H1 (cell line): Measurements from ENCODE around the gene SRRM5. TPM values are rescaled to one million over a fixed set of nuclear protein-coding genes. Genes with fewer than 3 reads are reported as not detected.

Experiments
- CTCF ChIA-PET: fragments of 300-600 bp; sonication (Branson Sonifier 250); formaldehyde crosslinking; loops from one replicate; lab custom pipeline; 2021; ENCODE audit not compliant: partially characterized antibody; lab: Charles Lee
- POLR2A ChIA-PET: fragments of 300-600 bp; sonication (Branson Sonifier 250); formaldehyde crosslinking; loops from one replicate; lab custom pipeline; 2021; ENCODE audit warnings: inconsistent platforms; ENCODE audit not compliant: partially characterized antibody; lab: Charles Lee
- DNase-seq, 2 experiments: peaks; one replicate each; pipeline versions ENCODE4 v3.0.0 to v3.0.0-alpha.2; 2010 to 2022; ENCODE audit warnings: low spot score in 2 of 2, low read depth in 1 of 2, mixed read lengths in 1 of 2
- FAIRE-seq: peaks from 2 replicates; lab custom pipeline; 2011; peaks lifted over from hg19 to GRCh38; lab: Jason Lieb, UNC
- H2AFZ ChIP-seq: 2 replicates; pipeline ENCODE4 v1.8.1; 2012; ENCODE audit warnings: low read length, inconsistent platforms
- H2AK5ac ChIP-seq: 2 replicates; pipeline ENCODE4 v1.6.1; 2013; ENCODE audit warnings: low read depth, low read length
- H2BK120ac ChIP-seq: replicated peaks from 2 replicates; pipeline ENCODE3; 2013; ENCODE audit warnings: low read depth, low read length, inconsistent platforms
- H2BK12ac ChIP-seq: 2 replicates; pipeline ENCODE4 v1.6.1; 2013; ENCODE audit warnings: low read depth, low read length
- H2BK15ac ChIP-seq: 2 replicates; pipeline ENCODE4 v1.6.1; 2013; ENCODE audit warnings: low read length
- H2BK20ac ChIP-seq: 2 replicates; pipeline ENCODE4 v1.6.1; 2013; ENCODE audit warnings: low read length
- H2BK5ac ChIP-seq: 2 replicates; pipeline ENCODE4 v1.6.1; 2013; ENCODE audit warnings: low read depth, low read length
- H3K14ac ChIP-seq: 2 replicates; pipeline ENCODE4 v1.6.1; 2013; ENCODE audit warnings: inconsistent platforms; ENCODE audit not compliant: insufficient read length
- H3K18ac ChIP-seq: 2 replicates; pipeline ENCODE4 v1.6.1; 2013; ENCODE audit warnings: low read length; ENCODE audit errors: extremely low read depth
- H3K23ac ChIP-seq: 2 replicates; pipeline ENCODE4 v1.6.1; 2013; ENCODE audit warnings: inconsistent platforms; ENCODE audit not compliant: insufficient read length
- H3K23me2 ChIP-seq: 2 replicates; pipeline ENCODE4 v1.6.1; 2013; ENCODE audit warnings: low read depth, low read length
- H3K27ac ChIP-seq: 2 replicates; pipeline ENCODE4 v1.6.1; 2011; ENCODE audit warnings: low read depth, low read length, inconsistent platforms
- H3K27me3 ChIP-seq, 4 experiments: replicated peaks in 1 of 4; 1 replicate in 1 of 4; 2 replicates in 3 of 4; pipeline versions ENCODE4 v1.6.1 to v1.8.1; 2011 to 2013; ENCODE audit warnings: low read length in 3 of 4, mild to moderate bottlenecking in 3 of 4, inconsistent platforms in 2 of 4, mixed read lengths in 2 of 4, moderate library complexity in 1 of 4; ENCODE audit not compliant: control insufficient read depth in 3 of 4, insufficient read depth in 3 of 4; ENCODE audit errors: extremely low read depth in 1 of 4
- H3K36me3 ChIP-seq, 4 experiments: 2 replicates each; pipeline versions ENCODE4 v1.6.1 to v1.8.1; 2011 to 2013; ENCODE audit warnings: mild to moderate bottlenecking in 4 of 4, low read length in 3 of 4, moderate library complexity in 2 of 4, control low read depth in 1 of 4, inconsistent platforms in 1 of 4; ENCODE audit not compliant: insufficient read depth in 4 of 4, control insufficient read depth in 2 of 4
- H3K4ac ChIP-seq: replicated peaks from 2 replicates; pipeline ENCODE3; 2013; ENCODE audit warnings: low read length, low read depth, mixed read lengths, inconsistent platforms; ENCODE audit not compliant: insufficient read length
- H3K4me1 ChIP-seq, 4 experiments: replicated peaks in 1 of 4; 1 replicate in 1 of 4; 2 replicates in 3 of 4; pipeline versions ENCODE4 v1.6.1 to v1.8.1; 2011 to 2013; ENCODE audit warnings: low read length in 3 of 4, inconsistent platforms in 2 of 4, mixed read lengths in 1 of 4; ENCODE audit not compliant: insufficient read depth in 4 of 4, control insufficient read depth in 3 of 4
- H3K4me2 ChIP-seq, 2 experiments: 2 replicates each; pipeline versions ENCODE4 v1.6.1 to v1.8.1; 2011 to 2013; ENCODE audit warnings: low read depth in 2 of 2, low read length in 2 of 2, control low read depth in 1 of 2, inconsistent platforms in 1 of 2, mild to moderate bottlenecking in 1 of 2; ENCODE audit not compliant: insufficient read depth in 1 of 2
- H3K4me3 ChIP-seq, 4 experiments: fragments of 200-600, 300-600 bp in 1 of 4; sonication (generic), shearing (Covaris generic), sonication (Bioruptor Twin) in 1 of 4; 2 replicates each; pipeline versions ENCODE4 v1.5.1 to v1.8.1; 2011 to 2016; ENCODE audit warnings: low read length in 4 of 4, low read depth in 3 of 4, control low read depth in 2 of 4, inconsistent platforms in 2 of 4, mild to moderate bottlenecking in 2 of 4, mixed read lengths in 1 of 4, moderate library complexity in 1 of 4; ENCODE audit not compliant: insufficient read depth in 2 of 4; ENCODE audit errors: extremely low read depth in 1 of 4
- H3K56ac ChIP-seq: replicated peaks from 2 replicates; pipeline ENCODE3; 2013; ENCODE audit warnings: low read depth, mild to moderate bottlenecking, mixed read lengths, low read length, inconsistent platforms; ENCODE audit not compliant: insufficient read length
- H3K79me1 ChIP-seq: 2 replicates; pipeline ENCODE4 v1.6.1; 2013; ENCODE audit warnings: low read depth, low read length, control low read depth
- H3K79me2 ChIP-seq, 2 experiments: 2 replicates each; pipeline versions ENCODE4 v1.6.1 to v1.8.1; 2012 to 2013; ENCODE audit warnings: low read length in 2 of 2, mild to moderate bottlenecking in 2 of 2, inconsistent platforms in 1 of 2; ENCODE audit not compliant: insufficient read depth in 2 of 2, control insufficient read depth in 1 of 2
- H3K9ac ChIP-seq, 4 experiments: replicated peaks in 1 of 4; 1 replicate in 1 of 4; 2 replicates in 3 of 4; pipeline versions ENCODE4 v1.6.1 to v1.8.1; 2011 to 2013; ENCODE audit warnings: low read depth in 3 of 4, low read length in 3 of 4, control low read depth in 2 of 4, mild to moderate bottlenecking in 2 of 4, moderate library complexity in 2 of 4, inconsistent platforms in 1 of 4; ENCODE audit errors: extremely low read depth in 1 of 4
- H3K9me3 ChIP-seq, 2 experiments: 2 replicates each; pipeline versions ENCODE4 v1.6.1 to v1.8.1; 2012 to 2013; ENCODE audit warnings: mild to moderate bottlenecking in 2 of 2, moderate library complexity in 2 of 2, control low read depth in 1 of 2, inconsistent platforms in 1 of 2, low read depth in 1 of 2, low read length in 1 of 2, mixed read lengths in 1 of 2; ENCODE audit not compliant: insufficient read depth in 2 of 2
- H4K20me1 ChIP-seq, 2 experiments: replicated peaks in 1 of 2; 2 replicates each; pipeline versions ENCODE3 to v1.8.1; 2011 to 2013; ENCODE audit warnings: inconsistent platforms in 2 of 2, low read length in 2 of 2, mild to moderate bottlenecking in 1 of 2; ENCODE audit not compliant: insufficient read depth in 2 of 2, control insufficient read depth in 1 of 2
- H4K5ac ChIP-seq: 2 replicates; pipeline ENCODE4 v1.6.1; 2013; ENCODE audit warnings: low read length, low read depth, mixed read lengths, inconsistent platforms; ENCODE audit not compliant: insufficient read length
- H4K8ac ChIP-seq: 2 replicates; pipeline ENCODE4 v1.8.0; 2013; ENCODE audit warnings: mild to moderate bottlenecking, moderate library complexity, low read length, inconsistent platforms; ENCODE audit not compliant: insufficient read depth; ENCODE audit errors: extremely low read depth
- H4K91ac ChIP-seq: replicated peaks from 2 replicates; pipeline ENCODE3; 2013; ENCODE audit warnings: low read length, mixed read lengths, inconsistent platforms; ENCODE audit not compliant: insufficient read length
- BRCA1 ChIP-seq: IDR thresholded peaks from 2 replicates; pipeline ENCODE4 v1.6.1; 2012; ENCODE audit warnings: low read depth, low read length, improper control_type of control experiment
- CHD2 ChIP-seq: IDR thresholded peaks from 2 replicates; pipeline ENCODE4 v1.6.1; 2012; ENCODE audit warnings: low read length, improper control_type of control experiment
- EP300 ChIP-seq, 2 experiments: IDR thresholded peaks; 1 replicate in 1 of 2; 2 replicates in 1 of 2; pipeline ENCODE4 v1.6.1; 2011 to 2012; ENCODE audit warnings: low read depth in 2 of 2, low read length in 2 of 2, mild to moderate bottlenecking in 2 of 2, borderline replicate concordance in 1 of 2, inconsistent platforms in 1 of 2, moderate library complexity in 1 of 2
- NANOG ChIP-seq: IDR thresholded peaks from 2 replicates; pipeline ENCODE4 v1.6.1; 2011; ENCODE audit warnings: low read length, low read depth, mild to moderate bottlenecking, inconsistent platforms; ENCODE audit not compliant: insufficient read depth, poor library complexity, severe bottlenecking
- RAD21 ChIP-seq, 2 experiments: IDR thresholded peaks in 1 of 2; conservative IDR thresholded peaks in 1 of 2; 2 replicates each; pipeline ENCODE4 v1.6.1; 2011; ENCODE audit warnings: low read depth in 2 of 2, low read length in 2 of 2, improper control_type of control experiment in 1 of 2, inconsistent platforms in 1 of 2, mild to moderate bottlenecking in 1 of 2, moderate library complexity in 1 of 2
- SIN3A ChIP-seq, 2 experiments: IDR thresholded peaks in 1 of 2; conservative IDR thresholded peaks in 1 of 2; 2 replicates each; pipeline ENCODE4 v1.6.1; 2011 to 2012; ENCODE audit warnings: low read length in 2 of 2, improper control_type of control experiment in 1 of 2, low read depth in 1 of 2, mild to moderate bottlenecking in 1 of 2
- SIX5 ChIP-seq: IDR thresholded peaks from 2 replicates; pipeline ENCODE4 v1.6.1; 2011; ENCODE audit warnings: mild to moderate bottlenecking, low read depth, low read length
- WGBS, 2 experiments: shearing (Covaris generic) in 1 of 2; methylation state at CpG; one replicate each; pipeline versions ENCODE4 v1.1.6 to v1.1.7; 2013 to 2015; ENCODE audit warnings: low lambda C conversion rate in 2 of 2, mixed read lengths in 2 of 2, inconsistent platforms in 1 of 2, low coverage in 1 of 2, missing lambda C conversion rate in 1 of 2; ENCODE audit not compliant: insufficient replicate concordance in 2 of 2, insufficient coverage in 1 of 2, insufficient read length in 1 of 2; ENCODE audit errors: extremely low coverage in 1 of 2, missing lambda C conversion rate in 1 of 2; 5-methylcytosine and 5-hydroxymethylcytosine counted together
- polyA plus RNA-seq, 7 experiments: library from polyadenylated mRNA; depleted of rRNA in 3 of 7; stranded (reverse) in 5 of 7; unstranded in 2 of 7; fragments of >200 nt in 5 of 7; fragments of 200-250 nt in 2 of 7; gene quantifications; 1 replicate in 5 of 7; 2 replicates in 1 of 7; 4 replicates in 1 of 7; pipeline versions ENCODE4 v1.2.1 to v1.2.3, GENCODE V29; 2011 to 2013; ENCODE audit warnings: missing spikeins in 2 of 7, mixed read lengths in 2 of 7
- total RNA-seq: library from RNA; stranded (reverse); fragmentation: NEBNext Ultra II Directional; extraction: Animal tissue kit (Norgen Biotek cat#: 25700); gene quantifications from 2 replicates; pipeline ENCODE4 v1.2.1, GENCODE V29; 2021

Gene SRRM5
- total and polyA plus RNA-seq, 2 of the 8 experiments (the other 6 are each of a cell fraction or from before 2014, with no cell fraction given): 0.06 to 0.11 TPM

GRCh38 chr19:43616306-43616705 lies 4.4 kb downstream of the SRRM5 start:
- DNase-seq: no peak
- Histone ChIP-seq H3K79me2 (peaks cover 0 to 11% of the 10 kb centered on the region in 2 experiments; a peak in 2 of 4 replicates), H4K20me1 (peaks cover 0 to 3% of the 10 kb centered on the region in 2 experiments), H3K4me3 (no peak overlapping the region), H3K18ac (no peak overlapping the region), H4K8ac (no peak overlapping the region), H3K4ac (no peak overlapping the region), H3K9ac (no peak overlapping the region), H3K56ac (no peak overlapping the region), H4K91ac (no peak overlapping the region), H2BK120ac (no peak overlapping the region), H3K27me3 (no peaks in the 10 kb centered on the region), H3K27ac (no peak overlapping the region), H2BK5ac (no peak overlapping the region), H3K14ac (no peak overlapping the region), H2AFZ (no peak overlapping the region), H4K5ac (no peak overlapping the region), H3K36me3 (peaks cover 0 to 4% (median 1%) of the 10 kb centered on the region in 4 experiments; a peak in 2 of 8 replicates), H2BK15ac (no peak overlapping the region), H3K4me2 (no peak overlapping the region), H3K23ac (no peak overlapping the region), H3K9me3 (no peaks in the 10 kb centered on the region; a peak in 1 of 4 replicates), H2AK5ac (no peak overlapping the region), H3K4me1 (peaks cover 4 to 13% (median 7%) of the 10 kb centered on the region in 4 experiments; a peak in 6 of 7 replicates), H2BK12ac (no peak overlapping the region), H2BK20ac (no peak overlapping the region), H3K23me2 (peaks cover 10% of the 10 kb centered on the region), H3K79me1 (peaks cover 7% of the 10 kb centered on the region)
- FAIRE-seq: no peak
- TF ChIP-seq SIN3A (conservative IDR thresholded peaks at IDR 0.05 in 1 of 2, IDR thresholded peaks at IDR 0.05 in 1 of 2; ENCODE audit: low read depth in 1 of 2, low read length in 2 of 2): no peak
- no peak for TF ChIP-seq CHD2
- TF ChIP-seq BRCA1: no peak
- no peak for TF ChIP-seq EP300 (IDR thresholded peaks at IDR 0.05; ENCODE audit: borderline replicate concordance in 1 of 2, low read depth in 2 of 2, low read length in 2 of 2)
- no peak for TF ChIP-seq NANOG
- no peak for TF ChIP-seq SIX5
- TF ChIP-seq RAD21 (IDR thresholded peaks at IDR 0.05 in 1 of 2, conservative IDR thresholded peaks at IDR 0.05 in 1 of 2; ENCODE audit: low read depth in 2 of 2, low read length in 2 of 2): no peak
- ChIA-PET POLR2A (interaction anchor here (0.8 to 1.5 kb wide), 5 partner anchors 11 to 20 kb away, joined by 3 to 4 read pairs (median 3); partner anchors contain the start of genes IRGQ and ZNF576), CTCF (interaction anchor here (0.6 to 1.2 kb wide), 4 partner anchors 9 to 22 kb away, joined by 3 to 5 read pairs (median 3); no protein-coding TSS in a partner anchor)
- 100% methylated on average over 1 of the region's 1 CpG; no CpG with 5 or more reads in 1 of the 2 experiments for WGBS, 2 experiments
